ENCODE measurements around the gene EIF2S3B.

EIF2S3B gene

GRCh38 chr12:10554756-10555481, 49.2 kb downstream of the EIF2S3B start:
- DNase-seq, result no peak

- no peak for DNase-seq
Observed at GRCh38 chr12:10557329-10557728, 51.6 kb downstream of the EIF2S3B start.

DNA sequence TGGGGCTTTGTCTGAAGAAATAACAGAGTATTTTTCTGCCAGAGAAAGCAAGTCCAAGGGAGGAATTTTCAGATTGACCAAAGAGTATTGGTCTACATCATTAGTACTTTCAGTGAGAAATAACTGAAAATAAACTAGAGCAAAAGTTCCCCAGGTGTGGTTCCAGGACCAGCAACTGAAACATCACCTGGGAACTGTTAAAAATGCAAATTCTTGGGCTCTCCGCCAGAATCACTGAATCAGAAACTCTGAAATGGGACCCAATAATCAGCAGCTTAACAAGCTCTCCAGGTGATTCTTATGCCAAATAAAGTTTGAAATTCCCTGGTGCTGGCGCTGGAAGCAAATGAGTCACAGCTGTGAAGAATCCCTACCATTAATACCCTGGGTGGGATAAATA, 52.1 kb downstream of the EIF2S3B start:
- no peak for DNase-seq

Data from stimulated activated CD4-positive, alpha-beta T cell treated with anti-CD3 and anti-CD28 coated beads, Interleukin-15, amount 100 ng/mL, for 24 hours (primary cell).